Neuronal stem cell (in vitro differentiated cells): Measurements from ENCODE around the gene COPS4.

Source experiments
- DNase-seq: peaks from one replicate; pipeline ENCODE4 v3.0.0-alpha.2; 2013; ENCODE audit warnings: low spot score
- H2AFZ ChIP-seq: one replicate; pipeline ENCODE4 v1.6.1; 2013; ENCODE audit warnings: mild to moderate bottlenecking, low read length, inconsistent platforms
- H2AK5ac ChIP-seq: 2 replicates; pipeline ENCODE4 v1.6.1; 2013; ENCODE audit warnings: low read depth, mild to moderate bottlenecking, inconsistent platforms, low read length, moderate library complexity, mixed read lengths
- H2BK120ac ChIP-seq: 2 replicates; pipeline ENCODE4 v1.6.1; 2013; ENCODE audit warnings: low read depth, mild to moderate bottlenecking, inconsistent platforms, low read length, moderate library complexity, mixed read lengths
- H2BK12ac ChIP-seq: one replicate; pipeline ENCODE4 v1.6.1; 2013; ENCODE audit warnings: low read length, inconsistent platforms
- H2BK15ac ChIP-seq: 2 replicates; pipeline ENCODE4 v1.6.1; 2013; ENCODE audit warnings: mild to moderate bottlenecking, low read length, inconsistent platforms, mixed read lengths
- H2BK5ac ChIP-seq: one replicate; pipeline ENCODE4 v1.6.1; 2013; ENCODE audit warnings: inconsistent platforms, mild to moderate bottlenecking, low read length, moderate library complexity
- H3K14ac ChIP-seq: one replicate; pipeline ENCODE4 v1.6.1; 2013; ENCODE audit warnings: low read length, inconsistent platforms
- H3K18ac ChIP-seq: 2 replicates; pipeline ENCODE4 v1.6.1; 2013; ENCODE audit warnings: low read length, inconsistent platforms
- H3K23ac ChIP-seq: 2 replicates; pipeline ENCODE4 v1.6.1; 2013; ENCODE audit warnings: low read depth, mild to moderate bottlenecking, mixed read lengths, low read length, inconsistent platforms; ENCODE audit not compliant: poor library complexity
- H3K27ac ChIP-seq: replicated peaks from 3 replicates; pipeline ENCODE4 v1.5.1; 2013; ENCODE audit warnings: low read length, inconsistent platforms
- H3K27me3 ChIP-seq, 3 experiments: 2 replicates each; pipeline ENCODE4 v1.6.1; 2013; ENCODE audit warnings: low read length in 3 of 3, mild to moderate bottlenecking in 2 of 3, inconsistent platforms in 1 of 3, low read depth in 1 of 3, mixed read lengths in 1 of 3, moderate library complexity in 1 of 3; ENCODE audit not compliant: control insufficient read depth in 3 of 3, insufficient read depth in 3 of 3
- H3K36me3 ChIP-seq, 2 donors: replicated peaks in 1 of 2; 2 replicates each; pipeline ENCODE4 v1.6.1; 2013; ENCODE audit warnings: low read length in 2 of 2; ENCODE audit not compliant: control insufficient read depth in 2 of 2, insufficient read depth in 2 of 2
- H3K4ac ChIP-seq: 2 replicates; pipeline ENCODE4 v1.6.1; 2013; ENCODE audit warnings: inconsistent platforms, mild to moderate bottlenecking, low read length, moderate library complexity
- H3K4me1 ChIP-seq, 2 donors: 1 replicate in 1 of 2; 2 replicates in 1 of 2; pipeline ENCODE4 v1.6.1; 2013; ENCODE audit warnings: low read length in 2 of 2, low read depth in 1 of 2; ENCODE audit not compliant: control insufficient read depth in 2 of 2, insufficient read depth in 1 of 2
- H3K4me2 ChIP-seq: one replicate; pipeline ENCODE4 v1.6.1; 2013; ENCODE audit warnings: mild to moderate bottlenecking, low read length, inconsistent platforms; ENCODE audit not compliant: insufficient read depth, poor library complexity, severe bottlenecking
- H3K4me3 ChIP-seq, 2 donors: 2 replicates each; pipeline ENCODE4 v1.5.1; 2013; ENCODE audit warnings: low read length in 2 of 2, mild to moderate bottlenecking in 2 of 2, inconsistent platforms in 1 of 2, moderate library complexity in 1 of 2
- H3K79me1 ChIP-seq: one replicate; pipeline ENCODE4 v1.6.1; 2013; ENCODE audit warnings: low read depth, mild to moderate bottlenecking, inconsistent platforms, low read length, moderate library complexity
- H3K9ac ChIP-seq: one replicate; pipeline ENCODE4 v1.6.1; 2013; ENCODE audit warnings: mild to moderate bottlenecking, low read depth, low read length, inconsistent platforms; ENCODE audit not compliant: poor library complexity
- H3K9me3 ChIP-seq, 2 donors: replicated peaks in 1 of 2; 2 replicates each; pipeline versions ENCODE3 to v1.6.1; 2013; ENCODE audit warnings: low read length in 2 of 2, mild to moderate bottlenecking in 2 of 2, inconsistent platforms in 1 of 2, low read depth in 1 of 2, mixed read lengths in 1 of 2, moderate library complexity in 1 of 2; ENCODE audit not compliant: control insufficient read depth in 2 of 2, insufficient read depth in 1 of 2
- H4K8ac ChIP-seq: one replicate; pipeline ENCODE4 v1.6.1; 2013; ENCODE audit warnings: low read depth, mild to moderate bottlenecking, inconsistent platforms, low read length, moderate library complexity
- H4K91ac ChIP-seq: one replicate; pipeline ENCODE4 v1.6.1; 2013; ENCODE audit warnings: low read length, low read depth, mild to moderate bottlenecking, inconsistent platforms; ENCODE audit not compliant: poor library complexity
- WGBS, 2 donors: extraction: QIAGEN DNeasy Blood & Tissue Kit; methylation state at CpG; one replicate each; pipeline ENCODE4 v1.1.7; 2013; ENCODE audit warnings: missing lambda C conversion rate in 2 of 2, mixed read lengths in 1 of 2; ENCODE audit not compliant: insufficient read length in 2 of 2, insufficient replicate concordance in 1 of 2; ENCODE audit errors: extremely low coverage in 2 of 2; 5-methylcytosine and 5-hydroxymethylcytosine counted together

Gene COPS4

DNA sequence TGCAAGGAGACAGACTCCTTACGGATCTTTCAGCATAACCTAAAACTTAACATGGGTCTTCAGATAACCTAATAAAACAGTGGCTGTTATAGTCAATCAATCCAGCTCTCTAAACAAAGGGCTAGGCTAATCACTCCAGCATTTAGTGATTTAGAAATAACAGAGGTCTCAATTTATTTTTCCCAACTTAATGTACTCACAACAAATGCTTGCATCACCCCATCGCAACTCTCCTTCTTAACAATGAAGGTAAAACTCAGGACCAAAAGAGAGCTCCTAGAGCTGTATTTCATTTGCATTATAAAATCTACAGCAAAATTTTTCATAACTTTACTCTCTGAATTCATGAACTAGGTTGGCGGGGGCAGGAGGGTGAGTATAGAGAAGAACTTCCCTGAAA is 25.5 kb upstream of the COPS4 start:
- Histone ChIP-seq H3K23ac (no peak overlapping the region), H2BK12ac (no peak overlapping the region), H2BK120ac (no peak overlapping the region), H3K9me3 (no peaks in the 10 kb centered on the region), H3K4ac (no peak overlapping the region), H3K4me2 (peak overlapping the region; percentile 46), H2BK15ac (no peak overlapping the region), H3K27ac (no peak overlapping the region), H3K36me3 (peaks cover 0 to 2% of the 10 kb centered on the region in 2 donors), H3K14ac (no peak overlapping the region), H4K91ac (no peak overlapping the region), H2BK5ac (no peak overlapping the region), H3K27me3 (no peaks in the 10 kb centered on the region), H4K8ac (no peak overlapping the region), H2AK5ac (no peak overlapping the region), H3K4me1 (peaks cover 2 to 8% of the 10 kb centered on the region in 2 donors), H3K4me3 (peak overlapping the region in 1 of 2 donors; percentile 92), H3K79me1 (no peaks in the 10 kb centered on the region), H3K18ac (no peak overlapping the region), H3K9ac (no peak overlapping the region), H2AFZ (peak overlapping the region; percentile 96)
- no CpG with 5 or more reads among the region's 3 CpGs for WGBS, 2 donors
- DNase-seq = no peak

DNA sequence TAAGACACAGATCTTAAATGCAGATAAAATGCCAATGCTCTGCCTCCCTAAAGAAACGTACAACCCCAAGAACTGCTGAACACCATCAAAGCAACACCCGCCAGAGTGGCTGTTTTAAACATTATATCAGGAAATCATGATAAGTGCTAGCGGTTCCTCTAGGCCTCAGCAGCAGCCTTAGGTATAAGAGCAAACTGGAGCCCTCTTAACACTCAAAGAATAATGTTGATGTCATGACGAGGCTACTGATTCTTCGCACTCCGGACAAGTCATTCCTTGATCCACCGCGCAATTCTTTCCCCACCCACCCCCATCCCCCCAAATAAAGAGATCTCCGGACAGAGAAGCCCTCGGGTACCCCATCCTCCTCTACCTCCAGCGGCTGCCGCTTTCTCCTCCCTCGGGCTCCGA is 24.9 kb upstream of the COPS4 start:
- Histone ChIP-seq H3K9me3 (no peaks in the 10 kb centered on the region), H2AK5ac (no peak overlapping the region), H4K8ac (no peak overlapping the region), H2BK120ac (no peak overlapping the region), H3K4me1 (peaks cover 2 to 8% of the 10 kb centered on the region in 2 donors), H3K18ac (peak overlapping the region; percentile 89), H3K9ac (peak overlapping the region; percentile 80), H2BK12ac (no peak overlapping the region), H3K27ac (no peak overlapping the region), H2BK15ac (peak overlapping the region; percentile 64), H3K4me3 (peak overlapping the region; percentile 92 to 93), H3K36me3 (peaks cover 0 to 2% of the 10 kb centered on the region in 2 donors), H3K27me3 (no peaks in the 10 kb centered on the region), H3K23ac (no peak overlapping the region), H3K4me2 (peak overlapping the region; percentile 60), H3K14ac (no peak overlapping the region), H3K4ac (no peak overlapping the region), H3K79me1 (no peaks in the 10 kb centered on the region), H2BK5ac (no peak overlapping the region), H4K91ac (no peak overlapping the region), H2AFZ (peak overlapping the region; percentile 96)
- WGBS, 2 donors = no CpG with 5 or more reads among the region's 14 CpGs
- DNase-seq = no peak

DNA sequence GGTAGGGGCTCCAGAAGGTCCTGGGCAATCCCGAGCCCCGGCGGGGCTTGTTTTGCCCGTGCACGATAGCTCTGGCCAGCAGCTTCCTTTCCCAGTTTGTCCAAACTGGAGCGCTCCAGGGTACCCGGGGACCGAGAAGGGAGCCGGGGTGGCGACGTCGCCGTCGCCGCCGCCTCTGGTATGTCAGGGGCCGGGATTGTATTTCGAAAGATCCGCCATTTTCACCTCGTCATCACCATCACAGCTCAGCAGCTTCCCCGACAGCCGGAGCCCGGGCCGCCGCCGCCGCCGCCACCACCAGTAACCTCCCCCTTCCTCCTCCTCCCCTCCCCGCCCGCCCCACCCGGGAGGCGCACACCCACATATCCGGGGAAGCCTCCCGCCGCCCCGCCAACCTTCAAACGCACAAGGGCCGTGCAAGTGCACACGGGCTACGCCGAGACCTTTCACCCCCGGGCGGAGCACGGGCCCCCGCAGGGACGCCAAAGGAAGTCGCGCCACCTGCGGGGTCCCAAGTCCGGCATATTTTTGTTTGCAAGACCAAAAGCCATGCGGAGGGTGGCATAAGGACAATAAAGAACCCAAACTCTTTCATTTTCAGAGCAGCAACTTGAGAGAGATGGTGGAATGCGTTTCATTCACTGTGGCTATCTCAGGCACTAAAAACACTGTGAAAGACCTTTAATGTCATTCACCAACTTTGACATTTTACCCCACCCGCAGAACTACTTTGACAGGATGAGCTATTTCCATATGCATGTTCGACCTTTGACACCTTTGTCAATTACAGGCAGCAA is 24.3 kb upstream of the COPS4 start, which contains the start of gene LIN54:
TSS of gene LIN54 (minus strand) at position 302 of the 797 bp plus-strand sequence. CDS start 25,979 bp downstream, outside the sequence.
- no peak within 1 kb of the TSS for H3K4ac ChIP-seq
- H3K36me3 ChIP-seq = peaks cover 0 to under 1% of the 10 kb centered on the region in 2 donors
- no peak within 1 kb of the TSS for H2AK5ac ChIP-seq
- H3K4me3 ChIP-seq = peak within 1 kb of the TSS; percentile 92 to 93
- H3K4me2 ChIP-seq = peak within 1 kb of the TSS; percentile 88
- no peak within 1 kb of the TSS for H2BK120ac ChIP-seq
- H3K23ac ChIP-seq = no peak within 1 kb of the TSS
- H3K14ac ChIP-seq = no peak within 1 kb of the TSS
- peak within 1 kb of the TSS; percentile 89 for H3K18ac ChIP-seq
- DNase-seq = peak; percentile 58
- no CpG with 5 or more reads among the region's 54 CpGs for WGBS, 2 donors
- H4K8ac ChIP-seq = no peak within 1 kb of the TSS
- no peak within 1 kb of the TSS for H3K27ac ChIP-seq
- H3K9me3 ChIP-seq = no peaks in the 10 kb centered on the region
- no peaks in the 10 kb centered on the region for H3K79me1 ChIP-seq
- no peak within 1 kb of the TSS for H2BK5ac ChIP-seq
- no peaks in the 10 kb centered on the region for H3K27me3 ChIP-seq
- no peak within 1 kb of the TSS for H2BK12ac ChIP-seq
- H4K91ac ChIP-seq = no peak within 1 kb of the TSS
- peak within 1 kb of the TSS; percentile 96 for H2AFZ ChIP-seq
- peaks cover 2 to 8% of the 10 kb centered on the region in 2 donors for H3K4me1 ChIP-seq
- H3K9ac ChIP-seq = peak within 1 kb of the TSS; percentile 80
- H2BK15ac ChIP-seq = peak within 1 kb of the TSS; percentile 64

DNA sequence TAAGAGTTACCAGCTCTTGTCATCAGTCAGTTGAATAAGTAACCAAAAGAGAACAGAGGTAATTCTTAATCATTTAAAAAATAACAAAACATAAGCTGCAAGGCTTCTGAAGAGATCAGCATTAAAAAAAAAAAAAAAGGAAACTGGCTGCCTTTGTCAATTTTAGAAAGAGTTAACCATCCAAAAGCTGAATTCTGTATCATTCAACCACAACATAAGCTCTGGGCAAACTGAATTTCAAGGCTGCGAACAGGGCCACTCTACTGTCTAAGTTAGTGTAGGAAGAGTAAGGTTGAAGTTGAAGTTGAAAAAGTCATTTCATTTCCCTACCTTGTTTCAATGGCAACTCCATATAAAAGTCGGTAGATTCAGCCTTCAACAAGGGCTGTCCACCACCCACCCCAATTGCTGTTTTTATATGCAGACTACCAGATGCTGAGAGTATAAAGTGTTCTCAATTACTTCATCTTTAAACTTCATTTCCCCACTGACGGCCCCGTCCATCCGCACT is 23.2 kb upstream of the COPS4 start:
- no peak overlapping the region for H2BK120ac ChIP-seq
- H2BK12ac ChIP-seq = no peak overlapping the region
- H3K27me3 ChIP-seq = no peaks in the 10 kb centered on the region
- peak overlapping the region; percentile 75 for H3K4me2 ChIP-seq
- no CpG with 5 or more reads among the region's 5 CpGs for WGBS, 2 donors
- H3K23ac ChIP-seq = peak overlapping the region; percentile 29
- H2BK15ac ChIP-seq = no peak overlapping the region
- H3K4me3 ChIP-seq = peak overlapping the region; percentile 92 to 94
- H3K79me1 ChIP-seq = no peaks in the 10 kb centered on the region
- no peak overlapping the region for H4K8ac ChIP-seq
- DNase-seq = no peak
- H2BK5ac ChIP-seq = no peak overlapping the region
- H3K9ac ChIP-seq = no peak overlapping the region
- no peaks in the 10 kb centered on the region for H3K36me3 ChIP-seq
- H3K9me3 ChIP-seq = no peaks in the 10 kb centered on the region
- peaks cover 2 to 8% of the 10 kb centered on the region in 2 donors for H3K4me1 ChIP-seq
- no peak overlapping the region for H4K91ac ChIP-seq
- H2AFZ ChIP-seq = peak overlapping the region; percentile 86
- no peak overlapping the region for H3K4ac ChIP-seq
- H3K14ac ChIP-seq = no peak overlapping the region
- no peak overlapping the region for H3K18ac ChIP-seq
- no peak overlapping the region for H2AK5ac ChIP-seq
- no peak overlapping the region for H3K27ac ChIP-seq
